Osteoblast (primary cell): ENCODE measurements around the gene CAND2. TPM values are rescaled to one million over a fixed set of nuclear protein-coding genes. Genes with fewer than 3 reads are reported as not detected.

ENCODE experiments used
- DNase-seq: peaks from one replicate; pipeline ENCODE4 v3.0.0; 2011; ENCODE audit warnings: low spot score, mixed read lengths; ENCODE audit not compliant: insufficient read length; ENCODE audit errors: missing footprints
- H2AFZ ChIP-seq: 2 replicates; pipeline ENCODE4 v1.6.0; 2011; ENCODE audit warnings: mild to moderate bottlenecking, low read length
- H3K27ac ChIP-seq: 2 replicates; pipeline ENCODE4 v1.5.1; 2011; ENCODE audit warnings: mild to moderate bottlenecking, low read depth, low read length, moderate library complexity
- H3K27me3 ChIP-seq: 2 replicates; pipeline ENCODE4 v1.6.0; 2012; ENCODE audit warnings: mild to moderate bottlenecking, control low read depth, inconsistent platforms, low read length, moderate library complexity; ENCODE audit not compliant: insufficient read depth
- H3K36me3 ChIP-seq: 2 replicates; pipeline ENCODE4 v1.5.1; 2011; ENCODE audit warnings: mild to moderate bottlenecking, low read length, control low read depth, moderate library complexity; ENCODE audit not compliant: insufficient read depth
- H3K4me1 ChIP-seq: 2 replicates; pipeline ENCODE4 v1.5.1; 2011; ENCODE audit warnings: mild to moderate bottlenecking, low read length, control low read depth, moderate library complexity; ENCODE audit not compliant: insufficient read depth
- H3K4me2 ChIP-seq: 2 replicates; pipeline ENCODE4 v1.6.0; 2011; ENCODE audit warnings: mild to moderate bottlenecking, low read length; ENCODE audit not compliant: insufficient read depth
- H3K4me3 ChIP-seq: fragments of 200-600 bp; sonication (generic); 3 replicates; pipeline ENCODE4 v1.5.1; 2012; ENCODE audit warnings: mild to moderate bottlenecking, low read length, inconsistent platforms; ENCODE audit not compliant: insufficient read depth
- H3K79me2 ChIP-seq: 2 replicates; pipeline ENCODE4 v1.6.0; 2012; ENCODE audit warnings: mild to moderate bottlenecking, low read length, control low read depth, inconsistent platforms; ENCODE audit not compliant: insufficient read depth
- H3K9me3 ChIP-seq: 2 replicates; pipeline ENCODE4 v1.5.1; 2011; ENCODE audit warnings: low read depth, low read length, control low read depth
- H4K20me1 ChIP-seq: 2 replicates; pipeline ENCODE4 v1.6.0; 2012; ENCODE audit warnings: mild to moderate bottlenecking, low read length, control low read depth; ENCODE audit not compliant: insufficient read depth
- CTCF ChIP-seq: IDR thresholded peaks from 2 replicates; pipeline ENCODE4 v1.5.1; 2011; ENCODE audit warnings: mild to moderate bottlenecking, low read depth, low read length, moderate library complexity; ENCODE audit errors: extremely low read depth
- total RNA-seq: library from RNA; depleted of rRNA; stranded (reverse); fragments of >200 nt; gene quantifications from 2 replicates; pipeline ENCODE4 v1.2.3, GENCODE V29; 2012

Gene CAND2
- total RNA-seq, 1 donor, result 1.4 TPM

GRCh38 chr3:12866836-12867235, 70.4 kb downstream of the CAND2 start:
- Histone ChIP-seq H3K79me2 (no peaks in the 10 kb centered on the region), H3K27ac (no peak overlapping the region), H3K4me3 (no peak overlapping the region), H3K9me3 (peaks cover 2% of the 10 kb centered on the region), H4K20me1 (no peaks in the 10 kb centered on the region), H3K4me2 (no peak overlapping the region), H2AFZ (no peak overlapping the region), H3K27me3 (peaks cover 8% of the 10 kb centered on the region), H3K4me1 (no peaks in the 10 kb centered on the region), H3K36me3 (no peaks in the 10 kb centered on the region)
- TF ChIP-seq CTCF, result no peak
- no peak for DNase-seq

- Histone ChIP-seq H2AFZ (peak overlapping the region; percentile 41), H3K36me3 (no peaks in the 10 kb centered on the region), H3K4me2 (no peak overlapping the region), H3K4me3 (no peak overlapping the region), H3K9me3 (peaks cover 2% of the 10 kb centered on the region), H3K79me2 (no peaks in the 10 kb centered on the region), H3K27me3 (peaks cover 8% of the 10 kb centered on the region), H4K20me1 (no peaks in the 10 kb centered on the region), H3K27ac (no peak overlapping the region), H3K4me1 (no peaks in the 10 kb centered on the region)
- peak; percentile 84 for TF ChIP-seq CTCF
- DNase-seq, result peak; percentile 99
Observed at GRCh38 chr3:12868039-12869034, 71.9 kb downstream of the CAND2 start.

- Histone ChIP-seq H3K4me3 (no peak overlapping the region), H3K79me2 (no peaks in the 10 kb centered on the region), H3K9me3 (peaks cover 2% of the 10 kb centered on the region), H3K27ac (no peak overlapping the region), H3K4me2 (no peak overlapping the region), H4K20me1 (no peaks in the 10 kb centered on the region), H3K27me3 (peaks cover 5% of the 10 kb centered on the region), H3K4me1 (no peaks in the 10 kb centered on the region), H3K36me3 (no peaks in the 10 kb centered on the region), H2AFZ (no peak overlapping the region)
- no peak for TF ChIP-seq CTCF
- no peak for DNase-seq
Observed at GRCh38 chr3:12869035-12869621, 72.6 kb downstream of the CAND2 start.

GRCh38 chr3:12870942-12871341, 74.5 kb downstream of the CAND2 start:
- H3K27ac ChIP-seq, result no peak overlapping the region
- TF ChIP-seq CTCF, result no peak

More at GRCh38 chr3:12870942-12871341, 74.5 kb downstream of the CAND2 start:
- no peaks in the 10 kb centered on the region for H3K4me1 ChIP-seq
- H3K27me3 ChIP-seq, result peaks cover 5% of the 10 kb centered on the region
- no peak overlapping the region for H3K4me3 ChIP-seq
- H3K36me3 ChIP-seq, result no peaks in the 10 kb centered on the region
- no peaks in the 10 kb centered on the region for H3K79me2 ChIP-seq
- H4K20me1 ChIP-seq, result no peaks in the 10 kb centered on the region
- peak; percentile 94 for DNase-seq
- no peaks in the 10 kb centered on the region for H3K9me3 ChIP-seq
- H3K4me2 ChIP-seq, result peak overlapping the region; percentile 36
- H2AFZ ChIP-seq, result peak overlapping the region; percentile 85
